AG04449 (cell line): Measurements from ENCODE around the gene TSPAN15.

Experiments
- CTCF ChIA-PET: fragments of 350-600 bp; formaldehyde crosslinking; extraction: SDS; loops from one replicate; lab custom pipeline; 2021; ENCODE audit warnings: antibody characterized with exemption; lab: Yijun Ruan, JAX
- POLR2A ChIA-PET: fragments of 400-600, 350-600 bp; formaldehyde crosslinking; extraction: SDS; loops from one replicate; lab custom pipeline; 2020; ENCODE audit warnings: antibody characterized with exemption, inconsistent platforms; lab: Yijun Ruan, JAX
- DNase-seq: peaks from one replicate; pipeline ENCODE4 v3.0.0-alpha.2; 2010; ENCODE audit warnings: low read depth, low spot score
- H3K4me3 ChIP-seq: 2 replicates; pipeline ENCODE4 v1.5.1; 2011; ENCODE audit warnings: low read depth, mild to moderate bottlenecking, control low read depth, low read length
- CTCF ChIP-seq: IDR thresholded peaks from one replicate; pipeline ENCODE4 v1.5.1; 2011; ENCODE audit warnings: mild to moderate bottlenecking, moderate library complexity, low read length, control low read depth, inconsistent platforms; ENCODE audit not compliant: insufficient read depth; ENCODE audit errors: missing control alignments

Gene TSPAN15

GRCh38 chr10:69418052-69418752 lies 33.1 kb upstream of the TSPAN15 start:
- ChIA-PET CTCF (interaction anchor here (0.9 to 4.4 kb wide), 8 partner anchors 10 to 324 kb away, joined by 3 to 33 read pairs (median 4); no protein-coding TSS in a partner anchor), POLR2A (no interaction called here)
- no peak for DNase-seq
- no peak overlapping the region for H3K4me3 ChIP-seq
- no peak for TF ChIP-seq CTCF

GRCh38 chr10:69419096-69419743 lies 32.0 kb upstream of the TSPAN15 start:
- TF ChIP-seq CTCF, result no peak
- H3K4me3 ChIP-seq, result no peak overlapping the region
- ChIA-PET POLR2A (no interaction called here), CTCF (interaction anchor here (0.9 to 4.4 kb wide), 5 partner anchors 10 to 96 kb away, joined by 3 to 33 read pairs (median 6); no protein-coding TSS in a partner anchor)
- DNase-seq, result no peak

- ChIA-PET CTCF (interaction anchor here (1.4 to 4.4 kb wide), 4 partner anchors 10 to 95 kb away, joined by 5 to 33 read pairs (median 18); no protein-coding TSS in a partner anchor), POLR2A (no interaction called here)
- H3K4me3 ChIP-seq, result no peak overlapping the region
- DNase-seq, result no peak
- TF ChIP-seq CTCF, result no peak
These were observed 31.5 kb upstream of the TSPAN15 start for GRCh38 chr10:69419744-69420126.

GRCh38 chr10:69421611-69422308 lies 29.5 kb upstream of the TSPAN15 start:
- POLR2A ChIA-PET, result no interaction called here
- CTCF ChIA-PET, result interaction anchor here (1.1 to 11.0 kb wide), 6 partner anchors 8 to 215 kb away, joined by 3 to 118 read pairs (median 4); no protein-coding TSS in a partner anchor
- DNase-seq, result no peak
- no peak for TF ChIP-seq CTCF
- no peak overlapping the region for H3K4me3 ChIP-seq

GRCh38 chr10:69422676-69423075 lies 28.6 kb upstream of the TSPAN15 start:
- ChIA-PET POLR2A (no interaction called here), CTCF (interaction anchor here (1.2 to 11.0 kb wide), 5 partner anchors 9 to 215 kb away, joined by 3 to 118 read pairs (median 4); no protein-coding TSS in a partner anchor)
- no peak for TF ChIP-seq CTCF
- DNase-seq, result no peak
- H3K4me3 ChIP-seq, result no peak overlapping the region
